Natural killer cell (primary cell): Measurements from ENCODE around the gene RPS21. TPM values are rescaled to one million over a fixed set of nuclear protein-coding genes. Genes with fewer than 3 reads are reported as not detected.
A peak's percentile ranks its signal among the peaks of the same experiment; 100 is the strongest.

Source experiments
- ATAC-seq, 3 donors: fragments of 150-1000 bp in 2 of 3; fragments of 200-7000 bp in 1 of 3; cut with Tn5 transposase; 1 replicate in 1 of 3; 2 replicates in 2 of 3; pipeline ENCODE4 v1.10.0; 2021; ENCODE audit warnings: mild to moderate bottlenecking in 2 of 3, moderate library complexity in 2 of 3
- DNase-seq, 2 donors: peaks; one replicate each; pipeline versions ENCODE4 v3.0.0 to v3.0.0-alpha.2; 2013 to 2021; ENCODE audit warnings: mixed read lengths in 1 of 2
- H3K27ac ChIP-seq: one replicate; pipeline ENCODE4 v1.5.1; 2013; ENCODE audit warnings: mild to moderate bottlenecking, low read length
- H3K27me3 ChIP-seq: one replicate; pipeline ENCODE4 v1.6.1; 2013; ENCODE audit warnings: low read length; ENCODE audit not compliant: control insufficient read depth, insufficient read depth
- H3K36me3 ChIP-seq: one replicate; pipeline ENCODE4 v1.6.1; 2013; ENCODE audit warnings: low read length; ENCODE audit not compliant: control insufficient read depth, insufficient read depth
- H3K4me1 ChIP-seq: one replicate; pipeline ENCODE4 v1.6.1; 2013; ENCODE audit warnings: low read length; ENCODE audit not compliant: control insufficient read depth, insufficient read depth
- H3K4me3 ChIP-seq: one replicate; pipeline ENCODE4 v1.5.1; 2013; ENCODE audit warnings: low read length
- H3K9me3 ChIP-seq: one replicate; pipeline ENCODE4 v1.6.1; 2013; ENCODE audit warnings: low read length; ENCODE audit not compliant: control insufficient read depth, insufficient read depth
- H3K27ac Mint-ChIP-seq, 2 donors: one replicate each; pipeline ENCODE4 v1.8.0; 2022; ENCODE audit warnings: mild to moderate bottlenecking in 2 of 2, mixed read lengths in 2 of 2, moderate library complexity in 1 of 2
- H3K27me3 Mint-ChIP-seq, 2 donors: one replicate each; pipeline ENCODE4 v1.8.0; 2022; ENCODE audit warnings: low read depth in 2 of 2, mixed read lengths in 2 of 2
- H3K36me3 Mint-ChIP-seq: one replicate; pipeline ENCODE4 v1.8.0; 2022; ENCODE audit warnings: mixed read lengths
- H3K4me1 Mint-ChIP-seq, 2 donors: one replicate each; pipeline ENCODE4 v1.8.0; 2022; ENCODE audit warnings: mixed read lengths in 2 of 2
- H3K4me3 Mint-ChIP-seq: one replicate; pipeline ENCODE4 v1.8.0; 2022; ENCODE audit warnings: mild to moderate bottlenecking, moderate library complexity, mixed read lengths
- H3K9me3 Mint-ChIP-seq, 2 donors: one replicate each; pipeline ENCODE4 v1.8.0; 2022; ENCODE audit warnings: mixed read lengths in 2 of 2
- WGBS: methylation state at CpG from one replicate; pipeline ENCODE4 v1.1.7; 2013; ENCODE audit warnings: missing lambda C conversion rate; ENCODE audit not compliant: insufficient coverage; 5-methylcytosine and 5-hydroxymethylcytosine counted together
- intact Hi-C: fragments of 100-400 bp; cut with micrococcal nuclease; formaldehyde crosslinking; loops from one replicate; pipeline ENCODE4 v1.14.2; 2022
- total RNA-seq, 4 donors: library from RNA; stranded (reverse); fragments of 120-200 nt in 1 of 4; gene quantifications; one replicate each; pipeline versions ENCODE4 v1.2.3 to v1.2.4, GENCODE V29; 2013 to 2022
- TF ChIP-seq, protein P1 (sequence below): fragments of 200-600 bp; IDR thresholded peaks from one replicate; pipeline ENCODE4 v1.8.0; 2022; ENCODE audit warnings: antibody characterized with exemption

Gene RPS21
- total RNA-seq, 3 donors from 2014 or later (not counting 1 experiment from before 2014, with no cell fraction given) = 887 to 1,244 (median 1,112) TPM

GRCh38 chr20:62378215-62378614 is 8.7 kb upstream of the RPS21 start:
- WGBS = 94% methylated on average over 22 of the region's 22 CpGs
- Histone ChIP-seq H3K27ac (no peak overlapping the region), H3K4me3 (no peak overlapping the region), H3K4me1 (peaks cover 6% of the 10 kb centered on the region), H3K9me3 (no peaks in the 10 kb centered on the region), H3K27me3 (no peaks in the 10 kb centered on the region), H3K36me3 (no peaks in the 10 kb centered on the region)
- Mint-ChIP-seq H3K27me3 (peaks cover 0 to 5% of the 10 kb centered on the region in 2 donors), H3K4me3 (no peak overlapping the region), H3K4me1 (peaks cover 5 to 12% of the 10 kb centered on the region in 2 donors), H3K36me3 (no peaks in the 10 kb centered on the region), H3K27ac (no peak overlapping the region), H3K9me3 (peaks cover 4 to 5% of the 10 kb centered on the region in 2 donors)
- intact Hi-C loops = no loop called here
- DNase-seq (no peak), ATAC-seq (no peak)
- TF ChIP-seq, protein P1, sequence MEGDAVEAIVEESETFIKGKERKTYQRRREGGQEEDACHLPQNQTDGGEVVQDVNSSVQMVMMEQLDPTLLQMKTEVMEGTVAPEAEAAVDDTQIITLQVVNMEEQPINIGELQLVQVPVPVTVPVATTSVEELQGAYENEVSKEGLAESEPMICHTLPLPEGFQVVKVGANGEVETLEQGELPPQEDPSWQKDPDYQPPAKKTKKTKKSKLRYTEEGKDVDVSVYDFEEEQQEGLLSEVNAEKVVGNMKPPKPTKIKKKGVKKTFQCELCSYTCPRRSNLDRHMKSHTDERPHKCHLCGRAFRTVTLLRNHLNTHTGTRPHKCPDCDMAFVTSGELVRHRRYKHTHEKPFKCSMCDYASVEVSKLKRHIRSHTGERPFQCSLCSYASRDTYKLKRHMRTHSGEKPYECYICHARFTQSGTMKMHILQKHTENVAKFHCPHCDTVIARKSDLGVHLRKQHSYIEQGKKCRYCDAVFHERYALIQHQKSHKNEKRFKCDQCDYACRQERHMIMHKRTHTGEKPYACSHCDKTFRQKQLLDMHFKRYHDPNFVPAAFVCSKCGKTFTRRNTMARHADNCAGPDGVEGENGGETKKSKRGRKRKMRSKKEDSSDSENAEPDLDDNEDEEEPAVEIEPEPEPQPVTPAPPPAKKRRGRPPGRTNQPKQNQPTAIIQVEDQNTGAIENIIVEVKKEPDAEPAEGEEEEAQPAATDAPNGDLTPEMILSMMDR = no peak

GRCh38 chr20:62381202-62381797 is 5.6 kb upstream of the RPS21 start:
- no peaks in the 10 kb centered on the region for H3K36me3 Mint-ChIP-seq
- H3K27ac ChIP-seq = no peak overlapping the region

DNA sequence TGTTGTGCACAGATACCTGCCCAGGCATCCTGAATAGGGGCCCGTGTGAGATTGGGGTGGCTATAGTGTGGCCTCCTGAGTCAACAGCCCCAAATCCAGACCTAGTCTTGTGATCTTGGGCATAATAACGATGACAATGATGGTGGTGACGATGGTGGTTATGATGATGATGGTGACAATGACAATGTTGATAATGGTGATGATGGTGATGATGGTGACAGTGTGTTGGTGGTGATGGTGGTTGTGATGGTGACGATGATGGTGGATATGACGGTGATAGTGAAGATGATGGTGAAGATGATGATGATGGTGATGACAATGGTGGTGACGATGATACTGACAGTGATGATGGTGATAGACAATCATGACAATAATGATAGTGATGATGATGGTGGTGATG is 5.1 kb upstream of the RPS21 start:
- H3K27me3 Mint-ChIP-seq = no peaks in the 10 kb centered on the region
- H3K4me3 Mint-ChIP-seq = no peak overlapping the region
- peak overlapping the region in 1 of 2 donors; percentile 54 for H3K27ac Mint-ChIP-seq
- peaks cover 15 to 28% of the 10 kb centered on the region in 2 donors for H3K4me1 Mint-ChIP-seq
- no peak overlapping the region for H3K4me3 ChIP-seq
- H3K36me3 Mint-ChIP-seq = no peaks in the 10 kb centered on the region
- intact Hi-C loops = loop anchor here (1.0 to 10.0 kb wide), 2 partner anchors 80 to 367 kb away; partner anchors contain the start of gene ADRM1
- H3K9me3 Mint-ChIP-seq = peaks cover 4 to 5% of the 10 kb centered on the region in 2 donors
- TF ChIP-seq, protein P1 = no peak
- ATAC-seq = no peak
- no peak overlapping the region for H3K27ac ChIP-seq
- H3K27me3 ChIP-seq = no peaks in the 10 kb centered on the region
- DNase-seq = no peak
- peaks cover 15% of the 10 kb centered on the region for H3K4me1 ChIP-seq
- WGBS = 96% methylated on average over 6 of the region's 6 CpGs
- no peaks in the 10 kb centered on the region for H3K9me3 ChIP-seq
- H3K36me3 ChIP-seq = no peaks in the 10 kb centered on the region

More at GRCh38 chr20:62381202-62381797, 5.6 kb upstream of the RPS21 start:
- H3K4me3 ChIP-seq = no peak overlapping the region
- no peaks in the 10 kb centered on the region for H3K27me3 ChIP-seq
- TF ChIP-seq, protein P1 = no peak
- intact Hi-C loops = loop anchor here (10.0 kb wide), 1 partner anchor 366 kb away; no protein-coding TSS in a partner anchor
- peaks cover 14% of the 10 kb centered on the region for H3K4me1 ChIP-seq
- peak overlapping the region in 1 of 2 donors; percentile 54 for H3K27ac Mint-ChIP-seq
- H3K9me3 Mint-ChIP-seq = peaks cover 4 to 5% of the 10 kb centered on the region in 2 donors
- no peaks in the 10 kb centered on the region for H3K9me3 ChIP-seq
- no peak for ATAC-seq
- WGBS = 86% methylated on average over 16 of the region's 16 CpGs
- no peaks in the 10 kb centered on the region for H3K36me3 ChIP-seq
- no peaks in the 10 kb centered on the region for H3K27me3 Mint-ChIP-seq
- no peak overlapping the region for H3K4me3 Mint-ChIP-seq
- peaks cover 15 to 27% of the 10 kb centered on the region in 2 donors for H3K4me1 Mint-ChIP-seq
- no peak for DNase-seq
